Ovary (tissue), 9 donors: ENCODE results near the gene TSPAN1. TPM values are rescaled to one million over a fixed set of nuclear protein-coding genes. Genes with fewer than 3 reads are reported as not detected.

ENCODE experiments used
- DNase-seq, 5 donors: peaks; one replicate each; pipeline ENCODE4 v3.0.0-alpha.2; 2019 to 2020
- H3K27ac ChIP-seq, 2 donors: fragments of 200-600 bp; one replicate each; pipeline versions ENCODE4 v1.5.1 to v1.8.0; 2019 to 2022
- H3K27me3 ChIP-seq: fragments of 200-600 bp; one replicate; pipeline ENCODE4 v1.8.0; 2022
- H3K36me3 ChIP-seq: fragments of 200-600 bp; sonication (generic); one replicate; pipeline ENCODE4 v1.5.1; 2019
- H3K4me1 ChIP-seq: one replicate; pipeline ENCODE4 v1.8.1; 2013; ENCODE audit warnings: mild to moderate bottlenecking, moderate library complexity; ENCODE audit not compliant: insufficient read depth
- H3K4me3 ChIP-seq: fragments of 200-600 bp; sonication (generic); one replicate; pipeline ENCODE4 v1.5.1; 2017
- H3K9me3 ChIP-seq, 2 donors: fragments of 200-600 bp in 1 of 2; sonication (generic) in 1 of 2; one replicate each; pipeline versions ENCODE4 v1.5.1 to v1.8.1; 2013 to 2019; ENCODE audit warnings: mild to moderate bottlenecking in 1 of 2, moderate library complexity in 1 of 2
- EP300 ChIP-seq: sonication (generic); formaldehyde crosslinking; IDR thresholded peaks from one replicate; pipeline ENCODE4 v1.6.1; 2017; ENCODE audit warnings: antibody characterized with exemption
- POLR2A ChIP-seq: fragments of 450-650 bp; IDR thresholded peaks from one replicate; pipeline ENCODE4 v1.6.1; 2017; ENCODE audit warnings: antibody characterized with exemption, mild to moderate bottlenecking, moderate library complexity
- WGBS, 3 donors: extraction: QIAGEN DNeasy Blood & Tissue Kit in 1 of 3; methylation state at CpG; one replicate each; pipeline versions ENCODE4 v1.1.5 to v1.1.7; 2013 to 2017; 5-methylcytosine and 5-hydroxymethylcytosine counted together
- intact Hi-C, 4 donors: fragments of 100-400 bp; cut with DNase I; formaldehyde crosslinking; loops; one replicate each; pipeline versions ENCODE4 v1.11.0 to v1.15.1; 2022 to 2023
- polyA plus RNA-seq, 2 donors: library from polyadenylated mRNA; stranded (reverse); fragments of 200-250 nt in 1 of 2; fragments of 350-450 nt in 1 of 2; fragmentation: Illumina TruSeq in 1 of 2; extraction: RNeasy Lipid Tissue Mini Kit (QIAGEN cat#74804) in 1 of 2; gene quantifications; one replicate each; pipeline ENCODE4 v1.2.3, GENCODE V29; 2013 to 2014
- total RNA-seq, 7 donors: library from RNA; depleted of rRNA in 2 of 7; stranded (reverse); fragments of >200 nt in 2 of 7; fragmentation: NEBNext Ultra II Directional in 3 of 7; extraction: Animal tissue kit (Norgen Biotek cat#: 25700) in 3 of 7; gene quantifications; one replicate each; pipeline versions ENCODE4 v1.1.0 to v1.2.4, GENCODE V29; 2016 to 2023
- TF ChIP-seq, protein P1 (sequence below), 3 donors: fragments of 450-650 bp in 2 of 3; fragments of 200-600 bp in 1 of 3; IDR thresholded peaks; one replicate each; pipeline versions ENCODE4 v1.5.1 to v1.8.0; 2016 to 2022; ENCODE audit warnings: antibody characterized with exemption in 3 of 3, mild to moderate bottlenecking in 1 of 3
- donor health status: DM: no; HTN: no; CAD: no; lungs with moderate emphysema.
- donor health status: DM: no; HTN: no; CAD: no.
- donor health status: Bipolar disorder and iron deficiency.
- donor health status: DM: yes; HTN: yes; CAD: no.
- donor health status: DM: no; HTN: no; CAD: no.
- donor health status: DM: yes; HTN: yes; CAD: no.

TSPAN1 gene
- total and polyA plus RNA-seq, 9 donors, result 0.18 to 26.9 (median 2.8) TPM

DNA sequence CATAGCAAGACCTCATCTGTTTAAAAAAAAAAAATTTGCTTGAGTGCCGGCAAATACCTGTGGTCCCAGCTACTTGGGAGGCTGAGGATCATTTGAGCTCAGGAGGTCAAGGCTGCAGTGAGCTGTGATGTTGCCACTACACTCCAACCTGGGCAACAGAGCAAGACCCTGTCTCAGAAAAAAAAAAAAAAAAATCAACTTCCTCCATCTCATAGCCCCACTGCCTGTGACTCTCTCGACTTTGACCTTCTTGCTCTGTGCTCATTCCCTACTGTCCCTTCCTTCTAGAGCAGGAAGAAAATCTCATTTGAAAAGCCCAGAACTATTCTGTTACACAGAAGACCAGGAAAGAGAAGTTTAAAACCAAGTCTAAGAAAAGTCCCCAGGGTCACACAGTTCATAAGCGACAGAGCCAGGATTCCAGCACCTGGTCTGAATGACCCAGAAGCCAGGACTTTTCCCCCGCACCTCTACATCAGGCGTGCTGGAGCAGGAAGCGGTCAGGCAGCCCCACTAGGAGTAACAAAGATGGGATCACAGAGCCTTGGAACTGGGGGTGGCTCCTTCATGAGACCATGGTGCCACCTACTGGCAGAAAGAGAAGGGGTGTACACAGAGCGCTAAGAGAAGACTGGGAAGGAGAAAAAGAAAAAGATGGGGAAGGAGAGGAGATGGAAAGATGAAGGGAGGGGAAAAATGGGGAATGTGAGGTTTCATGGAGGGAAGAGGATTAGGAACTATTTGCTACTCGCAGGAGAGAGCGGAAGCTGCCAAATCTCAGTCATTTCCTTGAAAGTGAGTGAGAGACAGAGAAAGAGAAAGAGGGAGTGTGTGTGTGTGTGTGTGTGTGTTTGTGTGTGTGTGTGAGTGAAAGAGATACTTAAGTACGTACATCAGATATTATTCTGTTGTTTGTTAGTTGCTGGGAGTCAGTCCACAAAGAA, 4.5 kb downstream of the TSPAN1 start:
- no peak overlapping the region for H3K4me3 ChIP-seq
- no peaks in the 10 kb centered on the region for H3K36me3 ChIP-seq
- H3K27ac ChIP-seq, result no peak overlapping the region
- intact Hi-C loops, result loop anchor here (1.0 to 10.0 kb wide), 5 partner anchors 45 to 295 kb away; no protein-coding TSS in a partner anchor
- H3K4me1 ChIP-seq, result peaks cover 3% of the 10 kb centered on the region
- H3K27me3 ChIP-seq, result no peaks in the 10 kb centered on the region
- H3K9me3 ChIP-seq, result no peaks in the 10 kb centered on the region
- WGBS, 3 donors, result 6 to 10% (median 6%) methylated on average over 10 of the region's 10 CpGs
- DNase-seq, result peak; percentile 79 to 87 (median 81)
- TF ChIP-seq, protein P1, sequence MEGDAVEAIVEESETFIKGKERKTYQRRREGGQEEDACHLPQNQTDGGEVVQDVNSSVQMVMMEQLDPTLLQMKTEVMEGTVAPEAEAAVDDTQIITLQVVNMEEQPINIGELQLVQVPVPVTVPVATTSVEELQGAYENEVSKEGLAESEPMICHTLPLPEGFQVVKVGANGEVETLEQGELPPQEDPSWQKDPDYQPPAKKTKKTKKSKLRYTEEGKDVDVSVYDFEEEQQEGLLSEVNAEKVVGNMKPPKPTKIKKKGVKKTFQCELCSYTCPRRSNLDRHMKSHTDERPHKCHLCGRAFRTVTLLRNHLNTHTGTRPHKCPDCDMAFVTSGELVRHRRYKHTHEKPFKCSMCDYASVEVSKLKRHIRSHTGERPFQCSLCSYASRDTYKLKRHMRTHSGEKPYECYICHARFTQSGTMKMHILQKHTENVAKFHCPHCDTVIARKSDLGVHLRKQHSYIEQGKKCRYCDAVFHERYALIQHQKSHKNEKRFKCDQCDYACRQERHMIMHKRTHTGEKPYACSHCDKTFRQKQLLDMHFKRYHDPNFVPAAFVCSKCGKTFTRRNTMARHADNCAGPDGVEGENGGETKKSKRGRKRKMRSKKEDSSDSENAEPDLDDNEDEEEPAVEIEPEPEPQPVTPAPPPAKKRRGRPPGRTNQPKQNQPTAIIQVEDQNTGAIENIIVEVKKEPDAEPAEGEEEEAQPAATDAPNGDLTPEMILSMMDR (IDR thresholded peaks at IDR 0.05), result peak; percentile 71 to 87 (median 83)
- TF ChIP-seq POLR2A (no peak), EP300 (no peak)

- Histone ChIP-seq H3K9me3 (no peaks in the 10 kb centered on the region), H3K4me3 (no peak overlapping the region), H3K27me3 (no peaks in the 10 kb centered on the region), H3K4me1 (peaks cover 3% of the 10 kb centered on the region), H3K36me3 (no peaks in the 10 kb centered on the region), H3K27ac (no peak overlapping the region)
- no peak for TF ChIP-seq POLR2A
- TF ChIP-seq, protein P1 (IDR thresholded peaks at IDR 0.05), result no peak
- intact Hi-C loops, result loop anchor here in 3 of 4 donors (2.0 to 10.0 kb wide), 3 partner anchors 143 to 295 kb away; no protein-coding TSS in a partner anchor
- DNase-seq, result no peak
- WGBS, 3 donors, result 50 to 58% (median 58%) methylated on average over 11 to 12 of the region's 12 CpGs
Measured at GRCh38 chr1:46180082-46180616, 5.3 kb downstream of the TSPAN1 start.

DNA sequence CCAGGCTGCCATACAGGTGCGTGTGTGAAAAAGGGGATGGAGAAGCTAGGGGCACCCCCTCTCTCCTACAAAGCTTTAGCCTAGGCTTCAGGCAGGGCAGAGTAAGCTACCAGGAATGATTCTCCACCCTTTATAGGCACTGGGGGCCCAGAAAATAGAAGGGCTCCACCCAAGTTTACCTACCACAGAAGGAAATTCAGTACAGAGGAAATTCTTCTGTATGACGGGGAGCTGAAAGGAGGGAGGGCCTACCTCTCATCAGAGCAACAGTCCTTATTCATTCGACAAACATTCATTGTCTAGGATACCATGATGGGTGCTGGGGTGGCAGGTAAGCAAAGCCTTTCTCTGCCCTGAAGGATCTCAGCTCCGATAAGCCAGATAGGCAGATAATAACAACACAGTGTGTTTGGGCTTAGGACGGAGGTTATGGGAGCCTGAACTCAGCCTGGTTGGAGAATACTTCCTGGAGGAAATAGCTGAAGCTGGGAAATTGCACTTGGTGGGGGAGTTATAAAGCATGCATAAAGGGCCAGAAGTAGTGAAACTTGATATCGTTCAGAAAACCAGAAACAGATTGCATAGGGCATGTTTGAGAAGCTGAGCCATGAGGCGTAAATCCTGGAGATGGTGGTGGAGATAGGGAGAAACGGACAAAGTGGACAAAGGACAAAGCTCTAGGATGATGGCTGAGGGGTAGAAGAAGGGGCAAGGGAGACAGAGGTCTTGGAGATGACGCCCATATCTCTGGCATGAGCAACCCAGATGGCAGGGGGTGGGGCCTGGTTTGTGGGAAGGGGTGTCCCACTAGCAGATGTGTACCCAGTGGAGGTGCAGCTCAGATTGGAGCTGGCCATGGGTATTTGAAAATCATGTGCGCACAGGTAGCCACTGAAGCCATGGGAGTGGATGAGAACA, 6.7 kb downstream of the TSPAN1 start:
- Histone ChIP-seq H3K4me3 (no peak overlapping the region), H3K27ac (no peak overlapping the region), H3K36me3 (no peaks in the 10 kb centered on the region), H3K9me3 (no peaks in the 10 kb centered on the region), H3K27me3 (no peaks in the 10 kb centered on the region), H3K4me1 (peaks cover 3% of the 10 kb centered on the region)
- intact Hi-C loops, result loop anchor here in 3 of 4 donors (2.0 to 10.0 kb wide), 3 partner anchors 144 to 297 kb away; no protein-coding TSS in a partner anchor
- no peak for TF ChIP-seq EP300
- TF ChIP-seq POLR2A, result no peak
- TF ChIP-seq, protein P1 (IDR thresholded peaks at IDR 0.05), result no peak
- DNase-seq, result no peak
- WGBS, 3 donors, result 62 to 73% (median 67%) methylated on average over 10 of the region's 10 CpGs
